DLD1 (cell line): ENCODE results near the gene RNU7-1.

Experiments
- in situ Hi-C: cut with HindIII; loops from 2 replicates; pipeline ENCODE4 v1.10.0; 2017; ENCODE audit warnings: low sequenced_read_pairs

The RNU7-1 gene

DNA sequence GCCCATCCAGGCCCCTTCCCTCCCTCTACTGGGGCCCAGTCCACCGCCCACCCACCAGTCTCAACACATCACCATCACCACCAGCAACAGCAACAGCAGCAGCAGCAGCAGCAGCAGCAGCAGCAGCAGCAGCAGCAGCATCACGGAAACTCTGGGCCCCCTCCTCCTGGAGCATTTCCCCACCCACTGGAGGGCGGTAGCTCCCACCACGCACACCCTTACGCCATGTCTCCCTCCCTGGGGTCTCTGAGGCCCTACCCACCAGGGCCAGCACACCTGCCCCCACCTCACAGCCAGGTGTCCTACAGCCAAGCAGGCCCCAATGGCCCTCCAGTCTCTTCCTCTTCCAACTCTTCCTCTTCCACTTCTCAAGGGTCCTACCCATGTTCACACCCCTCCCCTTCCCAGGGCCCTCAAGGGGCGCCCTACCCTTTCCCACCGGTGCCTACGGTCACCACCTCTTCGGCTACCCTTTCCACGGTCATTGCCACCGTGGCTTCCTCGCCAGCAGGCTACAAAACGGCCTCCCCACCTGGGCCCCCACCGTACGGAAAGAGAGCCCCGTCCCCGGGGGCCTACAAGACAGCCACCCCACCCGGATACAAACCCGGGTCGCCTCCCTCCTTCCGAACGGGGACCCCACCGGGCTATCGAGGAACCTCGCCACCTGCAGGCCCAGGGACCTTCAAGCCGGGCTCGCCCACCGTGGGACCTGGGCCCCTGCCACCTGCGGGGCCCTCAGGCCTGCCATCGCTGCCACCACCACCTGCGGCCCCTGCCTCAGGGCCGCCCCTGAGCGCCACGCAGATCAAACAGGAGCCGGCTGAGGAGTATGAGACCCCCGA, 6.8 kb upstream of the RNU7-1 start:
- in situ Hi-C loops, result no loop called here

- in situ Hi-C loops, result no loop called here
Measured at GRCh38 chr12:6937481-6938352, 5.9 kb upstream of the RNU7-1 start.

- in situ Hi-C loops, result no loop called here
Measured at GRCh38 chr12:6938353-6939190, 5.0 kb upstream of the RNU7-1 start.

- in situ Hi-C loops, result no loop called here
Measured at GRCh38 chr12:6939191-6939540, 4.5 kb upstream of the RNU7-1 start.

GRCh38 chr12:6941267-6941666, 2.3 kb upstream of the RNU7-1 start:
- in situ Hi-C loops, result no loop called here

GRCh38 chr12:6941782-6942181, 1.8 kb upstream of the RNU7-1 start:
- in situ Hi-C loops, result no loop called here

GRCh38 chr12:6942331-6942665, 1.3 kb upstream of the RNU7-1 start:
- in situ Hi-C loops, result no loop called here

DNA sequence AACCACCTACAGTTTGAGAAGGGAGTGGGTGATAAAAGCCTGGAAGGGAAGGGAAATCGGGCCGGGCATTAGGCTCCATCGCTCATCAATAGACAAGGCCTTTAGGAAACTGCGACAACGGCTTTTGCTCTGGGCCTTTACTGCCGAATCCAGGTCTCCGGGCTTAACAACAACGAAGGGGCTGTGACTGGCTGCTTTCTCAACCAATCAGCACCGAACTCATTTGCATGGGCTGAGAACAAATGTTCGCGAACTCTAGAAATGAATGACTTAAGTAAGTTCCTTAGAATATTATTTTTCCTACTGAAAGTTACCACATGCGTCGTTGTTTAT, 261 bp upstream of the RNU7-1 start:
- in situ Hi-C loops, result no loop called here

DNA sequence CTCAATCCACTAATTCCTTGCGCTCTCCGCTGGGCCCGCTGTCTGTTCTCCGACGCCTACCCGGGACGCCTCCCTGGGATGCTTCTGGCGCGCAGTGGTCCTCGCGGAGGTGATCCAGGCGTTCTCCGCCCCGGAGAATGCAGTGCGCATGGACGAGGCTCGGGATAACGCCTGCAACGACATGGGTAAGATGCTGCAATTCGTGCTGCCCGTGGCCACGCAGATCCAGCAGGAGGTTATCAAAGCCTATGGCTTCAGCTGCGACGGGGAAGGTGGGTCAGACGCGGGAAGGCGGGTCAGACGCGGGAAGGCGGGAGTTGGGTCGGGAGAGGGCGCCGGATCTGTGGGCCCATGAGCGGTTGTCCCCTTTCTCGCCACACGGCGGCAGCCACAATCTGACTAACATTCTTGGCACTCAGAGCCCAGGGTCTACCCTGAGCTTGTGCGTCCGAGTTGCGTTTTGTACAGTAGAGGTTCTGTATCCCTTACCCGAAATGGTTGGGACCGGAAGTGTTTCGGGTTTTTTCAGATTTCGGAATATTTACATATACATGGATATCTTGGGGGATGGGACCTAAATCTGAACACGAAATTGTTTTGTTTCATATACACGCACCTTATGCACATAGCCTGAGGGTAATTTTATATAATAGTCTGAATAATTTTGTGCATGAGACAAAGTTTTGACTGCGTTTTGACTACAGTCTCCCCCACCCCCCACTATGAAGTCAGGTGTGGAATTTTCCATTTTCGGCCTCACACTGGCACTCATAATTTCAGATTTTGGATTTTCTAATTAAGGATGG, 968 bp downstream of the RNU7-1 start:
- in situ Hi-C loops, result no loop called here

- in situ Hi-C loops, result no loop called here
Measured at GRCh38 chr12:6945613-6946012, 2.0 kb downstream of the RNU7-1 start.

DNA sequence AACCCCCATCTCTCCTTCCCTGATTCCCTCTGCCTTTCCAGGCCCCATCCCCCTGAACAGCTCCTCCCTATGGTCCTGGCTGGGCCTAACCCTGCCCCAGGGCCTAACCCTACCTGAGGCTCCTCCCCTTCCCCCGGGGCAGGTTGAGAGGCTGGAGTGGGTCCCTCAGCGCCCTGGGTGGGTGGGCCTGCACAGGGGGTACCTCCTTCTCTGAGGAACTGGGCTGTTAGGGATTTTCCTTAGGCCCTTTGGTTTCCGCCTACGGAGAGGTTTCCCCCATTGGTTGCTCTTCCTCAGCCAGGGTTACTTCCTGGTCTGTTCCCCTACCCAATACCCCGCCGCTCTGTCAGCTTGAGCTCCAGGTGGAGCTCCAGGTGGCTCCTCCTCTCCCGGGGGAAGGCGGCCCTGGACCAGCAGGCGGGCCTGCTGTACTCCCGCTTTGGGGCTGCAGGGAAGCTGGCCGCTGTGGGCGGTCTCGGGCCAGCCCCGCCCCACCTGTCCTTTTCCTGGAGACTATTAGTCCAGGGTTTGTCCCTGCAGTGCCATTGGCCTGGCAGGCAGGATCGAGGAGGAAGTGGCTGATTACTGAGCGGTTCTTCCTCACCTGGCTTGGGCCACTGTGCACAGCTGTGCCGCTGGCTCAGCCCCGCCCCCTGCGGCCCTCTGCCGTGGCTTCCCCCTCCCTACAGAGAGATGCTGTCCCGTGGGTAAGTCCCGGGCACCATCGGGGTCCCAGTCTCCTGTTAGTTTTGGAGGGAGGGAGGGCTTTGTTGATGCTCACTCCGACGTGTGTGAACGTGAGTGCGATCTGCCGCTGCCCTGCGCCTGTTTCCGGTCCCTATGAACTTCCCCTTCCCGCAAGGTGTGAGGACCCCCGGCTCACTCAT, 2.7 kb downstream of the RNU7-1 start:
- in situ Hi-C loops, result no loop called here

DNA sequence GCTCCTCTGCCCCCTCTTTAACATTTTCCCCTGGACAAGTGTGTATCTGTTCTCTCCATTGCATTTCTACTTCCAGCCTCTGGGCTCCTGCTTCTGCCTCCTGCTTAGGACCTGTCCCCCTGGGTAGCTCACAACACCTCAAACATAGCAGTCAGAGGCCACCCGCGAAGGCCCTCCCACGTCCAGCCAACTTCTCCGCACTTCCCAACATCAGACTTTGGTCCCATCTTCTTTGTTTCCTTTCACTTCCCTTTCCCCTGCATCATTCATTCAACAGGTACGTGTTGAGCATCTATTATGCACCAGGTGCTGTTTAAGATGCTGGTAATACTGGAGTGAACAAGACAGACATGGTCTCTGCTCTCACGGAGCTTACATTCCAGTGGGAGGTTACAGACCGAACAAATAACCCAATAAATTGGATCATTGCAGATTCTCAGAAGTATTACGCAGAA, 3.3 kb downstream of the RNU7-1 start:
- in situ Hi-C loops, result no loop called here

DNA sequence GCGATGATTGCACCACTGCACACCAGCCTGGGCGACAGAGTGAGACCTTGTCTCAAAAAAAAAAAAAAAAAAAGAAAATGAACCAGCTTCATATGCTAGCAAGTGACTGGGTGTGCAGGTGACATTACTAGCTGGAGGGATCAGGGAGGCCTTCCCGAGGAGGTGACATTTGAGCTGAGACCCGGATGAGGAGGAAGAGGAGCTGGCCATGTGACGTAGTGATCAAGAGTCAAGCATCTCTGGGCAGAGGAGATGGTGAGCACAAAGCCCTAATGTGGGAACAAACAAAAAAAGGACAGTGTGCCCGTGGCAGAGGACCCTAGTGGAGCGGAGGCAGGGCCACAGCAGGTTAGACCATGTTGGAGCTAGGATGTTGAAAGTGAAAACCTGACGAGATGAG, 4.0 kb downstream of the RNU7-1 start:
- in situ Hi-C loops, result no loop called here

GRCh38 chr12:6948873-6949594, 5.4 kb downstream of the RNU7-1 start:
- in situ Hi-C loops, result no loop called here

DNA sequence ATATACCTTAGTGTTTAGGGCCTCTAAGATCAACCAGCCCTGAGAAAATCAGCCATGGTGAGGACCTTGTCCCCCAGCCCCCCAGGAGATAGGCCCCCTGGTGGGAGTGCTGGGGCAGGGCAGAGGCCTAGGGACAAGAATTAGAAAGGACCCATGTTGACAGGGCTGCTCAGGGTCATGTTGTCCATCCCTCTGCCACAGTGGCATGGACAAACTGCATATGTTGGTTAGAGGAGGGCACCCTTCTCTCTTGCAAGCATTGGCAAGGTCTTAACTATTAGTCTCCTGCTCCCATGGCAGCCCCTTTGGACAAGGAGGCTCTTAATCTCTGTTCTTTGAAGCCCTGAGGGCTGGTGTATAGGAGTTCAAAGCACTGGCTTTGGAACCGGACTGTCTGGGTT, 6.8 kb downstream of the RNU7-1 start:
- in situ Hi-C loops, result no loop called here

DNA sequence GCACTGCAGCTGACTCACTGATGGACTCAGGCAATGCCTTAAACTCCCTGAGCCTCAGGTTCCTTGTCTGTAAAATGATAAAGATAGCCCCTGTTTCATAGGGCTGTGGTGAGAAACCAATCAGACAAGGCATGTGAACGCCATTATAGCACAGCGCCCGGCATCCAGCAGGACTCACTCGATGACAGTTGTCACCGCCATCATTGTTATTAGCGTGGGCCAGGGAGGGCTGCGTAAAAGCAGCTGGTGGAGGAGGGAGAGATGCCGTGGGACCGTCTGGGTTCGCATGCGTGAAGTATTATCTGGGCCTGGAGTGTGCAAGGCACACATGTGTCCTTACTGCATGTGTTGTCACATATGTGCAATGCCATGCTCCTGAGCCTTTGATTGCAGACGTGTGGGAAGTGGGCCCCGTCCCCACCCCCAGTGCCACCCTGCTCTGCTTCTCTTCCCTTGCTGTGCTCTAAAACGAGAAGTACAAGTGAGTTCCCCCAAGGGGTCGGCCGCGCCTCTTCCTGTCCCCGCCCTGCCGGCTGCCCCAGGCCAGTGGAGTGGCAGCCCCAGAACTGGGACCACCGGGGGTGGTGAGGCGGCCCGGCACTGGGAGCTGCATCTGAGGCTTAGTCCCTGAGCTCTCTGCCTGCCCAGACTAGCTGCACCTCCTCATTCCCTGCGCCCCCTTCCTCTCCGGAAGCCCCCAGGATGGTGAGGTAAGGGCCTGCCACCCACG, 7.4 kb downstream of the RNU7-1 start, which contains the start of gene PTPN6:
PTPN6 (plus strand) TSS at position 546 of the 730 bp plus-strand sequence; CDS start at position 703, 157 bp downstream.
- in situ Hi-C loops, result no loop called here

DNA sequence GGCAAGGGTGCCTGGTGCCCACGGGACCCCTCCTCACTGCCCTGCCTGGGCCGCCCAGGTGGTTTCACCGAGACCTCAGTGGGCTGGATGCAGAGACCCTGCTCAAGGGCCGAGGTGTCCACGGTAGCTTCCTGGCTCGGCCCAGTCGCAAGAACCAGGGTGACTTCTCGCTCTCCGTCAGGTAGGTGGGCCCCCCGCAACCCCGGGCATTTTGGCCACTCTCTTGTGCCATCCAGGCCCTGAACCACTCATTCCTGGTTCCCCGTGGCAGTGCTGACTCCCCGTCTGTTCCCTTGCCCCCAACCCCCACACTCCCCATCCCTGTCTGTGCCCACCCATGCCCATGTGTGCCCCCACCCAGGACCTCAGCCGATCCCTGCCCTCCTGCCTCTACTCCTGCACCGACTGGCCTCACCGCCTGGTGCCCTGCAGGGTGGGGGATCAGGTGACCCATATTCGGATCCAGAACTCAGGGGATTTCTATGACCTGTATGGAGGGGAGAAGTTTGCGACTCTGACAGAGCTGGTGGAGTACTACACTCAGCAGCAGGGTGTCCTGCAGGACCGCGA, 8.0 kb downstream of the RNU7-1 start:
- in situ Hi-C loops, result no loop called here
